ENCODE results near the gene TMEM176A.
"Not testable (repeated sequence)": the region's sequence is repeated elsewhere in the genome, so short reads cannot be mapped to it uniquely, and the experiment has no call there.

The TMEM176A gene

GRCh38 chr7:150788474-150789269 lies 11.9 kb upstream of the TMEM176A start:
- no peak for DNase-seq

GRCh38 chr7:150790416-150791075 lies 10.0 kb upstream of the TMEM176A start:
- DNase-seq, result no peak

GRCh38 chr7:150791304-150791703 lies 9.3 kb upstream of the TMEM176A start:
- DNase-seq, result no peak

- DNase-seq, result no peak
Measured at GRCh38 chr7:150791746-150792452, 8.7 kb upstream of the TMEM176A start.

- no peak for DNase-seq
Measured at GRCh38 chr7:150793569-150794238, 6.9 kb upstream of the TMEM176A start.

GRCh38 chr7:150797661-150798060 lies 2.9 kb upstream of the TMEM176A start:
- DNase-seq, result no peak

- no peak for DNase-seq
Measured at GRCh38 chr7:150799156-150799555, 1.4 kb upstream of the TMEM176A start.

GRCh38 chr7:150799741-150800580 lies 608 bp upstream of the TMEM176A start, which contains the start of gene TMEM176B:
TSS of gene TMEM176B (minus strand) at chr7:150800364. CDS start at chr7:150796569, 3,795 bp downstream.
- DNase-seq, result no peak

GRCh38 chr7:150801242-150801945 lies 825 bp downstream of the TMEM176A start:
- no peak for DNase-seq

- no peak for DNase-seq
Measured at GRCh38 chr7:150801946-150802771, 1.6 kb downstream of the TMEM176A start.

- no peak for DNase-seq
Measured at GRCh38 chr7:150803161-150803860, 2.7 kb downstream of the TMEM176A start.

- DNase-seq, result no peak
Measured at GRCh38 chr7:150804802-150805201, 4.2 kb downstream of the TMEM176A start.

- DNase-seq, result no peak
Measured at GRCh38 chr7:150805864-150806263, 5.3 kb downstream of the TMEM176A start.

GRCh38 chr7:150806454-150806853 lies 5.9 kb downstream of the TMEM176A start:
- DNase-seq, result no peak

GRCh38 chr7:150806863-150807262 lies 6.3 kb downstream of the TMEM176A start:
- DNase-seq, result no peak

- DNase-seq, result not testable (repeated sequence)
Measured at GRCh38 chr7:150807616-150808438, 7.3 kb downstream of the TMEM176A start.

- no peak for DNase-seq
Measured at GRCh38 chr7:150814328-150815001, 13.9 kb downstream of the TMEM176A start.

GRCh38 chr7:150818971-150819370 lies 18.4 kb downstream of the TMEM176A start:
- no peak for DNase-seq
